Fibroblast of lung (primary cell): ENCODE results near the gene ARL5B. TPM values are rescaled to one million over a fixed set of nuclear protein-coding genes. Genes with fewer than 3 reads are reported as not detected.

ENCODE experiments used
- DNase-seq, 2 donors: peaks; one replicate each; pipeline versions ENCODE4 v3.0.0 to v3.0.0-alpha.2; 2010; ENCODE audit warnings: low read depth in 2 of 2
- H2AFZ ChIP-seq: 2 replicates; pipeline ENCODE4 v1.5.1; 2012; ENCODE audit warnings: low read length, control low read depth, inconsistent platforms
- H3K27ac ChIP-seq: 2 replicates; pipeline ENCODE4 v1.5.1; 2011; ENCODE audit warnings: low read length, control low read depth; ENCODE audit not compliant: insufficient read depth
- H3K27me3 ChIP-seq: 2 replicates; pipeline ENCODE4 v1.5.1; 2011; ENCODE audit warnings: mild to moderate bottlenecking, low read length; ENCODE audit not compliant: control insufficient read depth, insufficient read depth
- H3K36me3 ChIP-seq: 2 replicates; pipeline ENCODE4 v1.5.1; 2011; ENCODE audit warnings: low read length; ENCODE audit not compliant: control insufficient read depth, insufficient read depth
- H3K4me1 ChIP-seq: 2 replicates; pipeline ENCODE4 v1.5.1; 2011; ENCODE audit warnings: low read length; ENCODE audit not compliant: control insufficient read depth, insufficient read depth; ENCODE audit errors: extremely low read depth
- H3K4me2 ChIP-seq: 2 replicates; pipeline ENCODE4 v1.5.1; 2011; ENCODE audit warnings: low read length, control low read depth; ENCODE audit not compliant: insufficient read depth; ENCODE audit errors: extremely low read depth
- H3K4me3 ChIP-seq, 4 experiments: fragments of 200-600 bp in 1 of 4; sonication (generic) in 1 of 4; replicated peaks in 1 of 4; 2 replicates each; pipeline ENCODE4 v1.5.1; 2011 to 2016; ENCODE audit warnings: low read length in 4 of 4, low read depth in 3 of 4, mild to moderate bottlenecking in 3 of 4, control low read depth in 2 of 4, inconsistent platforms in 1 of 4, mixed read lengths in 1 of 4; ENCODE audit not compliant: insufficient read depth in 1 of 4; ENCODE audit errors: control extremely low read depth in 1 of 4
- H3K79me2 ChIP-seq: 2 replicates; pipeline ENCODE4 v1.5.1; 2012; ENCODE audit warnings: mild to moderate bottlenecking, low read length, inconsistent platforms; ENCODE audit not compliant: control insufficient read depth, insufficient read depth
- H3K9ac ChIP-seq: 2 replicates; pipeline ENCODE4 v1.5.1; 2011; ENCODE audit warnings: mild to moderate bottlenecking, low read length, control low read depth; ENCODE audit not compliant: insufficient read depth
- H3K9me3 ChIP-seq: 2 replicates; pipeline ENCODE4 v1.5.1; 2012; ENCODE audit warnings: low read depth, low read length; ENCODE audit not compliant: control insufficient read depth, insufficient read depth
- H4K20me1 ChIP-seq: 2 replicates; pipeline ENCODE4 v1.5.1; 2011; ENCODE audit warnings: low read length; ENCODE audit not compliant: control insufficient read depth, insufficient read depth; ENCODE audit errors: extremely low read depth
- EZH2 ChIP-seq: IDR thresholded peaks from 2 replicates; pipeline ENCODE4 v1.5.1; 2012; ENCODE audit warnings: low read length, control low read depth, mild to moderate bottlenecking; ENCODE audit errors: missing control alignments
- polyA plus RNA-seq, 2 donors: library from polyadenylated mRNA; depleted of rRNA in 1 of 2; stranded (reverse) in 1 of 2; unstranded in 1 of 2; fragments of >200 nt; gene quantifications; 2 replicates each; pipeline ENCODE4 v1.2.1, GENCODE V29; 2011 to 2012; ENCODE audit warnings: missing spikeins in 1 of 2
- total RNA-seq: library from RNA; depleted of rRNA; stranded (reverse); fragments of >200 nt; gene quantifications from 2 replicates; pipeline ENCODE4 v1.2.1, GENCODE V29; 2014
- TF ChIP-seq, protein P1 (sequence below), 2 donors: IDR thresholded peaks in 1 of 2; conservative IDR thresholded peaks in 1 of 2; 1 replicate in 1 of 2; 2 replicates in 1 of 2; pipeline ENCODE4 v1.5.1; 2011 to 2012; ENCODE audit warnings: low read length in 2 of 2, control low read depth in 1 of 2, inconsistent platforms in 1 of 2, low read depth in 1 of 2, mild to moderate bottlenecking in 1 of 2

The ARL5B gene
- total and polyA plus RNA-seq, 2 donors (not counting 1 experiment from before 2014, with no cell fraction given) = 8.7 to 8.8 TPM

DNA sequence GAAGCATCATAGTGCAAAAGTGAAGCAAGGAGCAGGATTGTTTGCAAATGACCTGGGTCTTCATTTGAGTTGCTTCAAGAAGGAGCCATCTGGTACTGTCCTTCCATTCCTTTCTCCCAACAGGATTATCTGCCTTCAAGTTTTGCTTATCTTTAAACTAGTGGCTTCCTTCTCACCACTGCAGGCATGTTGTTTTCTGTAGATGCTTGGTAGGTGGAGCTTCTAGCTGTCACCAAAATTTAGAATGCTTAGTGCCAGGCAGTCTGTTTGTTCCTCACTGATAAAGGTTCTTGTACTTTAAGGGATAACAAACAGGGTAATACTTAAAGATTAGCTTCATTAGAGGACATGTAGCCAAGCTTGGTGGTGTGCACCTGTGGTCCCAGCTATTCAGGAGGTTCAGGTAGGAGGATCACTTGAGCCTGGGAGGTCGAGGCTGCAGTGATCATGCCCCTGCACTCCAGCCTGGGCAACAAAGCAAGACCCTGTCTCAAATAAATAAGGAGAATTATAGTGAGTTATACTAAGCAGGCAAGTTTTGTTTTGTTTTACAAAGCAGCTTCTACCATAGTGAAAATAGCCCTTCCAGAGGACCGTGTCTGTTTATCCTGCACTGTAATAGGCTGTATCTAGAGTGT lies 5.7 kb downstream of the ARL5B start:
- Histone ChIP-seq H4K20me1 (no peaks in the 10 kb centered on the region), H3K4me2 (no peak overlapping the region), H3K79me2 (peaks cover 70% of the 10 kb centered on the region), H3K4me1 (peaks cover 12% of the 10 kb centered on the region), H3K27me3 (no peaks in the 10 kb centered on the region), H2AFZ (no peak overlapping the region), H3K36me3 (no peaks in the 10 kb centered on the region), H3K4me3 (no peak overlapping the region), H3K9ac (no peak overlapping the region), H3K9me3 (no peaks in the 10 kb centered on the region), H3K27ac (no peak overlapping the region)
- TF ChIP-seq, protein P1, sequence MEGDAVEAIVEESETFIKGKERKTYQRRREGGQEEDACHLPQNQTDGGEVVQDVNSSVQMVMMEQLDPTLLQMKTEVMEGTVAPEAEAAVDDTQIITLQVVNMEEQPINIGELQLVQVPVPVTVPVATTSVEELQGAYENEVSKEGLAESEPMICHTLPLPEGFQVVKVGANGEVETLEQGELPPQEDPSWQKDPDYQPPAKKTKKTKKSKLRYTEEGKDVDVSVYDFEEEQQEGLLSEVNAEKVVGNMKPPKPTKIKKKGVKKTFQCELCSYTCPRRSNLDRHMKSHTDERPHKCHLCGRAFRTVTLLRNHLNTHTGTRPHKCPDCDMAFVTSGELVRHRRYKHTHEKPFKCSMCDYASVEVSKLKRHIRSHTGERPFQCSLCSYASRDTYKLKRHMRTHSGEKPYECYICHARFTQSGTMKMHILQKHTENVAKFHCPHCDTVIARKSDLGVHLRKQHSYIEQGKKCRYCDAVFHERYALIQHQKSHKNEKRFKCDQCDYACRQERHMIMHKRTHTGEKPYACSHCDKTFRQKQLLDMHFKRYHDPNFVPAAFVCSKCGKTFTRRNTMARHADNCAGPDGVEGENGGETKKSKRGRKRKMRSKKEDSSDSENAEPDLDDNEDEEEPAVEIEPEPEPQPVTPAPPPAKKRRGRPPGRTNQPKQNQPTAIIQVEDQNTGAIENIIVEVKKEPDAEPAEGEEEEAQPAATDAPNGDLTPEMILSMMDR (conservative IDR thresholded peaks at IDR 0.05 in 1 of 2, IDR thresholded peaks at IDR 0.05 in 1 of 2; ENCODE audit: low read depth in 1 of 2, low read length in 2 of 2) = no peak
- no peak for TF ChIP-seq EZH2
- DNase-seq = no peak

DNA sequence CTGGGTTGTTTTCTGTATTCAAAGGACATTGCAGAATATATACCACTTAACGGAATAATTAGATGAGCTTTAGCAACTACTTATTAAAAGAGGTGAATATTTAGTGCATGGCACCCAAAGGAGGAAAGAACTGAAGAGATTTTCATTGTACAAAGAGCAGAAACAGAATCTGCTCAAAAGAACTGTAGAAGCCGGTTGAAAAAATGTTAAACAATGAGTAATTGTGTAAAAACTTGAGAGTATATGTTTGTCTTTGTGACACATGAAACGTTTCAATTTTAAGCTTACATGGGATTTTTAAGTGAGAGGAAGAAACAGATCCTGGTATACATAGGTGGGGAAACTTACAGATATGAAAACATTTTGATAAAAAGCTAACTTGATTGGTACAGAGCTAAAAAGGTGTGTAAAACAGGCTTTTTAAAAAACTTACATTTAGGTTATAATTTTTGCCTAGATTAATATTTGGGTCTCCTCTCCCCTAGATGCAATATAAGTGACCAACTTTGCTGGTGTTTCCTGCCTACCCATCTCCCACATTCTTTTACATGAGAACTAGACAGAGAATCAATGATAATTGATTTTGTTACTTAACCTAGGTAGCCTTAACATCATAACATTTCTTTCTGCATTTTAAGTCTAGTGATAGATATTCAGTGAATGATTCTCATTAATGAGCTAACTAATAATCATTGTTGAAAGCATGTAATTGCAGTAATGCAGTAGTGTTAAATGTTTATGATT lies 6.8 kb downstream of the ARL5B start:
- Histone ChIP-seq H3K27ac (peak overlapping the region; percentile 4), H3K4me2 (peak overlapping the region; percentile 67), H3K4me3 (no peak overlapping the region), H3K9me3 (no peaks in the 10 kb centered on the region), H3K79me2 (peaks cover 60% of the 10 kb centered on the region), H3K36me3 (no peaks in the 10 kb centered on the region), H4K20me1 (no peaks in the 10 kb centered on the region), H3K4me1 (peaks cover 12% of the 10 kb centered on the region), H3K9ac (no peak overlapping the region), H2AFZ (no peak overlapping the region), H3K27me3 (no peaks in the 10 kb centered on the region)
- DNase-seq = peak; percentile 26 to 51
- TF ChIP-seq, protein P1 (conservative IDR thresholded peaks at IDR 0.05 in 1 of 2, IDR thresholded peaks at IDR 0.05 in 1 of 2; ENCODE audit: low read depth in 1 of 2, low read length in 2 of 2) = no peak
- no peak for TF ChIP-seq EZH2

DNA sequence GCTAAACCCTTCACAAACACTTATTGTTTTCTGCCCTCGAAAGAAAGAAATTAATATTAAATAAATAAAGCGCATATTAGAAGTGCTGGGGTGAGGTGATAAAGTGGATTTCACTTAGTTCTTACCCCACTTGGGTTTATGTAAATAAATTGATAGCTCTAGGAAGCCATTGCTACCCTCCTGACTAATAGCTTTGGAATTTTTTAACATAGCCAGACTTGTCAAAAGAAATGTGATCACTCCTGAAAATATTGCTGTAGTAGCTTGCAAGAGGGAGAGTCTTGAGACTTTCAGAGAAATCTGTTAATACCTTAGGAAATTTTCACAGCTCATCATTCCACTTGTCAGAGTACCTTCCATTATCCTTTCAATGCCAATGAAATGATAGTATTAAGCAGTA lies 7.6 kb downstream of the ARL5B start:
- H3K27ac ChIP-seq = no peak overlapping the region
- peaks cover 52% of the 10 kb centered on the region for H3K79me2 ChIP-seq
- H3K9ac ChIP-seq = no peak overlapping the region
- DNase-seq = peak; percentile 83 to 88
- TF ChIP-seq, protein P1 (conservative IDR thresholded peaks at IDR 0.05 in 1 of 2, IDR thresholded peaks at IDR 0.05 in 1 of 2; ENCODE audit: low read depth in 1 of 2, low read length in 2 of 2) = no peak
- TF ChIP-seq EZH2 = no peak
- H3K4me2 ChIP-seq = peak overlapping the region; percentile 58
- peaks cover 12% of the 10 kb centered on the region for H3K4me1 ChIP-seq
- no peaks in the 10 kb centered on the region for H3K9me3 ChIP-seq
- H3K4me3 ChIP-seq = peak overlapping the region in 1 of 4 experiments; percentile 5
- H3K36me3 ChIP-seq = no peaks in the 10 kb centered on the region
- H4K20me1 ChIP-seq = no peaks in the 10 kb centered on the region
- H3K27me3 ChIP-seq = no peaks in the 10 kb centered on the region
- H2AFZ ChIP-seq = no peak overlapping the region
